Body of pancreas (tissue), 4 donors: Measurements from ENCODE around the gene ACOT7.

Experiments
- CTCF ChIP-seq, 7 experiments: fragments of 450-650 bp in 4 of 7; fragments of 200-600 bp in 3 of 7; sonication (generic) in 3 of 7; IDR thresholded peaks; one replicate each; pipeline ENCODE4 v1.5.1; 2016 to 2019; ENCODE audit warnings: antibody characterized with exemption in 7 of 7
- POLR2A ChIP-seq, 3 donors: fragments of 450-650 bp; IDR thresholded peaks; one replicate each; pipeline ENCODE4 v1.6.1; 2016; ENCODE audit warnings: antibody characterized with exemption in 3 of 3, mild to moderate bottlenecking in 2 of 3

GRCh38 chr1:6331543-6332273 lies 61.9 kb downstream of the ACOT7 start:
- TF ChIP-seq CTCF (IDR thresholded peaks at IDR 0.05): no peak
- no peak for TF ChIP-seq POLR2A (IDR thresholded peaks at IDR 0.05)
